Aortic smooth muscle cell (primary cell): ENCODE measurements around the gene ST6GALNAC4. TPM values are rescaled to one million over a fixed set of nuclear protein-coding genes. Genes with fewer than 3 reads are reported as not detected.

Experiments used
- total RNA-seq: library from RNA; depleted of rRNA; stranded (reverse); fragments of >200 nt; gene quantifications from 2 replicates; pipeline ENCODE4 v1.2.3, GENCODE V29; 2014

The ST6GALNAC4 gene
- total RNA-seq: 23.9 and 33.3 TPM in 2 replicates

GRCh38 chr9:127916720-127917581 lies at the start of gene ST6GALNAC4:
ST6GALNAC4 (minus strand) TSS chr9:127917041; CDS start chr9:127916419, 622 bp downstream.

GRCh38 chr9:127937388-127938297 lies 20.8 kb upstream of the ST6GALNAC4 start, which contains the start of gene DPM2:
DPM2 (minus strand) TSS chr9:127937854; CDS start chr9:127937820, 34 bp downstream.

GRCh38 chr9:127930231-127931091 lies 13.6 kb upstream of the ST6GALNAC4 start, which contains the start of gene PIP5KL1:
PIP5KL1 (minus strand) TSS chr9:127930777; CDS start chr9:127930752, 25 bp downstream.

GRCh38 chr9:127899128-127899943 lies 17.5 kb downstream of the ST6GALNAC4 start, which contains the start of gene ST6GALNAC6:
ST6GALNAC6 (minus strand) TSS chr9:127899603; CDS start chr9:127897981, 1,622 bp downstream.

GRCh38 chr9:127877566-127877998 lies 39.3 kb downstream of the ST6GALNAC4 start, which contains the start of gene AK1:
AK1 (minus strand) TSS chr9:127877675; CDS start chr9:127874617, 3,058 bp downstream.

Other genes with a start within 250 kb of the ST6GALNAC4 start
- gene CFAP157, start 210.1 kb downstream of the ST6GALNAC4 start, total RNA-seq: 0.06 and 0.13 TPM in 2 replicates
- 33.9 and 36.9 TPM in 2 replicates for gene PTRH1, start 201.4 kb downstream of the ST6GALNAC4 start, total RNA-seq
- 0.06 and 0.13 TPM in 2 replicates for gene TTC16, start 201.0 kb downstream of the ST6GALNAC4 start, total RNA-seq
- 2.3 and 2.8 TPM in 2 replicates for gene TOR2A, start 181.7 kb downstream of the ST6GALNAC4 start, total RNA-seq
- gene SH2D3C, start 138.4 kb downstream of the ST6GALNAC4 start, total RNA-seq: 1.1 and 2.0 TPM in 2 replicates
- 39.1 and 42.0 TPM in 2 replicates for gene CDK9, start 131.0 kb downstream of the ST6GALNAC4 start, total RNA-seq
- 73.4 and 76.9 TPM in 2 replicates for gene FPGS, start 114.2 kb downstream of the ST6GALNAC4 start, total RNA-seq
- gene ENG, start 62.4 kb downstream of the ST6GALNAC4 start, total RNA-seq: 31.2 and 69.0 TPM in 2 replicates
- 75.6 and 90.4 TPM in 2 replicates for gene AK1, start 39.4 kb downstream of the ST6GALNAC4 start, total RNA-seq
- 50.1 and 58.8 TPM in 2 replicates for gene ST6GALNAC6, start 17.4 kb downstream of the ST6GALNAC4 start, total RNA-seq
- 0.66 and 0.81 TPM in 2 replicates for gene PIP5KL1, start 13.7 kb upstream of the ST6GALNAC4 start, total RNA-seq
- 9.6 and 11.1 TPM in 2 replicates for gene DPM2, start 20.8 kb upstream of the ST6GALNAC4 start, total RNA-seq
- 13.5 and 18.7 TPM in 2 replicates for gene EEIG1, start 63.9 kb upstream of the ST6GALNAC4 start, total RNA-seq
- 9.8 and 10.8 TPM in 2 replicates for gene NAIF1, start 150.3 kb upstream of the ST6GALNAC4 start, total RNA-seq
- 33.6 and 36.2 TPM in 2 replicates for gene SLC25A25, start 151.2 kb upstream of the ST6GALNAC4 start, total RNA-seq
- 66.3 and 76.8 TPM in 2 replicates for gene PTGES2, start 210.7 kb upstream of the ST6GALNAC4 start, total RNA-seq
- not detected in 2 replicates for gene LCN2, start 232.4 kb upstream of the ST6GALNAC4 start, total RNA-seq
- 39.2 and 45.1 TPM in 2 replicates for gene BBLN, start 243.2 kb upstream of the ST6GALNAC4 start, total RNA-seq